Measurements from ENCODE around the gene ST3GAL4. TPM values are rescaled to one million over a fixed set of nuclear protein-coding genes. Genes with fewer than 3 reads are reported as not detected.

The ST3GAL4 gene
- total RNA-seq, 1 donor from 2014 or later = 8.8 TPM

GRCh38 chr11:126327281-126328000 is 28.0 kb upstream of the ST3GAL4 start:
- H3K9me3 Mint-ChIP-seq (ENCODE audit: low read depth) = no peaks in the 10 kb centered on the region
- H3K36me3 Mint-ChIP-seq (ENCODE audit: insufficient read depth) = no peaks in the 10 kb centered on the region
- peak overlapping the region; percentile 19 for H3K4me3 Mint-ChIP-seq (ENCODE audit: low read depth)
- peaks cover 19% of the 10 kb centered on the region for H3K4me1 Mint-ChIP-seq (ENCODE audit: low read depth)
- H3K27me3 Mint-ChIP-seq = no peaks in the 10 kb centered on the region
- peak overlapping the region; percentile 90 for H3K27ac Mint-ChIP-seq
- DNase-seq (ENCODE audit: low spot score, unreplicated experiment) = no peak
- TF ChIP-seq CTCF (IDR thresholded peaks at IDR 0.05; ENCODE audit: unreplicated experiment) = no peak

GRCh38 chr11:126328001-126328390 is 27.5 kb upstream of the ST3GAL4 start:
- peak overlapping the region; percentile 90 for H3K27ac Mint-ChIP-seq

GRCh38 chr11:126328444-126328843 is 27.0 kb upstream of the ST3GAL4 start:
- no peak overlapping the region for H3K4me3 Mint-ChIP-seq (ENCODE audit: low read depth)
- H3K4me1 Mint-ChIP-seq (ENCODE audit: low read depth) = peaks cover 19% of the 10 kb centered on the region
- H3K27me3 Mint-ChIP-seq = no peaks in the 10 kb centered on the region
- H3K9me3 Mint-ChIP-seq (ENCODE audit: low read depth) = no peaks in the 10 kb centered on the region
- DNase-seq (ENCODE audit: low spot score, unreplicated experiment) = no peak
- no peak overlapping the region for H3K27ac Mint-ChIP-seq
- H3K36me3 Mint-ChIP-seq (ENCODE audit: insufficient read depth) = peaks cover 1% of the 10 kb centered on the region
- no peak for TF ChIP-seq CTCF (IDR thresholded peaks at IDR 0.05; ENCODE audit: unreplicated experiment)

More at GRCh38 chr11:126328001-126328390, 27.5 kb upstream of the ST3GAL4 start:
- no peak for DNase-seq (ENCODE audit: low spot score, unreplicated experiment)
- no peaks in the 10 kb centered on the region for H3K9me3 Mint-ChIP-seq (ENCODE audit: low read depth)
- H3K27me3 Mint-ChIP-seq = no peaks in the 10 kb centered on the region
- peak overlapping the region; percentile 19 for H3K4me3 Mint-ChIP-seq (ENCODE audit: low read depth)
- peaks cover 1% of the 10 kb centered on the region for H3K36me3 Mint-ChIP-seq (ENCODE audit: insufficient read depth)
- H3K4me1 Mint-ChIP-seq (ENCODE audit: low read depth) = peaks cover 19% of the 10 kb centered on the region
- TF ChIP-seq CTCF (IDR thresholded peaks at IDR 0.05; ENCODE audit: unreplicated experiment) = no peak

- H3K27ac Mint-ChIP-seq = peak overlapping the region; percentile 54
- no peak for DNase-seq (ENCODE audit: low spot score, unreplicated experiment)
Measured at GRCh38 chr11:126328938-126329643, 26.4 kb upstream of the ST3GAL4 start.

More at GRCh38 chr11:126328938-126329643, 26.4 kb upstream of the ST3GAL4 start:
- Mint-ChIP-seq H3K27me3 (no peaks in the 10 kb centered on the region), H3K36me3 (ENCODE audit: insufficient read depth) (peaks cover 3% of the 10 kb centered on the region), H3K9me3 (ENCODE audit: low read depth) (no peaks in the 10 kb centered on the region), H3K4me1 (ENCODE audit: low read depth) (peaks cover 19% of the 10 kb centered on the region), H3K4me3 (ENCODE audit: low read depth) (no peak overlapping the region)
- TF ChIP-seq CTCF (IDR thresholded peaks at IDR 0.05; ENCODE audit: unreplicated experiment) = no peak
